ENCODE results near the gene CTSA. TPM values are rescaled to one million over a fixed set of nuclear protein-coding genes. Genes with fewer than 3 reads are reported as not detected.

The CTSA gene
- total and polyA plus RNA-seq, 2 experiments from 2014 or later, result 39.9 to 63.9 TPM

- TF ChIP-seq, protein P1, sequence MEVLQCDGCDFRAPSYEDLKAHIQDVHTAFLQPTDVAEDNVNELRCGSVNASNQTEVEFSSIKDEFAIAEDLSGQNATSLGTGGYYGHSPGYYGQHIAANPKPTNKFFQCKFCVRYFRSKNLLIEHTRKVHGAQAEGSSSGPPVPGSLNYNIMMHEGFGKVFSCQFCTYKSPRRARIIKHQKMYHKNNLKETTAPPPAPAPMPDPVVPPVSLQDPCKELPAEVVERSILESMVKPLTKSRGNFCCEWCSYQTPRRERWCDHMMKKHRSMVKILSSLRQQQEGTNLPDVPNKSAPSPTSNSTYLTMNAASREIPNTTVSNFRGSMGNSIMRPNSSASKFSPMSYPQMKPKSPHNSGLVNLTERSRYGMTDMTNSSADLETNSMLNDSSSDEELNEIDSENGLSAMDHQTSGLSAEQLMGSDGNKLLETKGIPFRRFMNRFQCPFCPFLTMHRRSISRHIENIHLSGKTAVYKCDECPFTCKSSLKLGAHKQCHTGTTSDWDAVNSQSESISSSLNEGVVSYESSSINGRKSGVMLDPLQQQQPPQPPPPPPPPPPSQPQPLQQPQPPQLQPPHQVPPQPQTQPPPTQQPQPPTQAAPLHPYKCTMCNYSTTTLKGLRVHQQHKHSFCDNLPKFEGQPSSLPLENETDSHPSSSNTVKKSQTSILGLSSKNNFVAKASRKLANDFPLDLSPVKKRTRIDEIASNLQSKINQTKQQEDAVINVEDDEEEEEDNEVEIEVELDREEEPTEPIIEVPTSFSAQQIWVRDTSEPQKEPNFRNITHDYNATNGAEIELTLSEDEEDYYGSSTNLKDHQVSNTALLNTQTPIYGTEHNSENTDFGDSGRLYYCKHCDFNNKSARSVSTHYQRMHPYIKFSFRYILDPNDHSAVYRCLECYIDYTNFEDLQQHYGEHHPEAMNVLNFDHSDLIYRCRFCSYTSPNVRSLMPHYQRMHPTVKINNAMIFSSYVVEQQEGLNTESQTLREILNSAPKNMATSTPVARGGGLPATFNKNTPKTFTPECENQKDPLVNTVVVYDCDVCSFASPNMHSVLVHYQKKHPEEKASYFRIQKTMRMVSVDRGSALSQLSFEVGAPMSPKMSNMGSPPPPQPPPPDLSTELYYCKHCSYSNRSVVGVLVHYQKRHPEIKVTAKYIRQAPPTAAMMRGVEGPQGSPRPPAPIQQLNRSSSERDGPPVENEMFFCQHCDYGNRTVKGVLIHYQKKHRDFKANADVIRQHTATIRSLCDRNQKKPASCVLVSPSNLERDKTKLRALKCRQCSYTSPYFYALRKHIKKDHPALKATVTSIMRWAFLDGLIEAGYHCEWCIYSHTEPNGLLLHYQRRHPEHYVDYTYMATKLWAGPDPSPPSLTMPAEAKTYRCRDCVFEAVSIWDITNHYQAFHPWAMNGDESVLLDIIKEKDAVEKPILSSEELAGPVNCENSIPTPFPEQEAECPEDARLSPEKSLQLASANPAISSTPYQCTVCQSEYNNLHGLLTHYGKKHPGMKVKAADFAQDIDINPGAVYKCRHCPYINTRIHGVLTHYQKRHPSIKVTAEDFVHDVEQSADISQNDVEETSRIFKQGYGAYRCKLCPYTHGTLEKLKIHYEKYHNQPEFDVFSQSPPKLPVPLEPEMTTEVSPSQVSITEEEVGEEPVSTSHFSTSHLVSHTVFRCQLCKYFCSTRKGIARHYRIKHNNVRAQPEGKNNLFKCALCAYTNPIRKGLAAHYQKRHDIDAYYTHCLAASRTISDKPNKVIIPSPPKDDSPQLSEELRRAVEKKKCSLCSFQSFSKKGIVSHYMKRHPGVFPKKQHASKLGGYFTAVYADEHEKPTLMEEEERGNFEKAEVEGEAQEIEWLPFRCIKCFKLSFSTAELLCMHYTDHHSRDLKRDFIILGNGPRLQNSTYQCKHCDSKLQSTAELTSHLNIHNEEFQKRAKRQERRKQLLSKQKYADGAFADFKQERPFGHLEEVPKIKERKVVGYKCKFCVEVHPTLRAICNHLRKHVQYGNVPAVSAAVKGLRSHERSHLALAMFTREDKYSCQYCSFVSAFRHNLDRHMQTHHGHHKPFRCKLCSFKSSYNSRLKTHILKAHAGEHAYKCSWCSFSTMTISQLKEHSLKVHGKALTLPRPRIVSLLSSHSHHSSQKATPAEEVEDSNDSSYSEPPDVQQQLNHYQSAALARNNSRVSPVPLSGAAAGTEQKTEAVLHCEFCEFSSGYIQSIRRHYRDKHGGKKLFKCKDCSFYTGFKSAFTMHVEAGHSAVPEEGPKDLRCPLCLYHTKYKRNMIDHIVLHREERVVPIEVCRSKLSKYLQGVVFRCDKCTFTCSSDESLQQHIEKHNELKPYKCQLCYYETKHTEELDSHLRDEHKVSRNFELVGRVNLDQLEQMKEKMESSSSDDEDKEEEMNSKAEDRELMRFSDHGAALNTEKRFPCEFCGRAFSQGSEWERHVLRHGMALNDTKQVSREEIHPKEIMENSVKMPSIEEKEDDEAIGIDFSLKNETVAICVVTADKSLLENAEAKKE (CRISPR knock-in tag; IDR thresholded peaks at IDR 0.05), result no peak
- TF ChIP-seq POLR2AphosphoS5 (IDR thresholded peaks at IDR 0.05; ENCODE audit: low read depth) (no peak), ZNF114 (CRISPR knock-in tag; IDR thresholded peaks at IDR 0.05) (no peak)
- TF ChIP-seq, protein P2, sequence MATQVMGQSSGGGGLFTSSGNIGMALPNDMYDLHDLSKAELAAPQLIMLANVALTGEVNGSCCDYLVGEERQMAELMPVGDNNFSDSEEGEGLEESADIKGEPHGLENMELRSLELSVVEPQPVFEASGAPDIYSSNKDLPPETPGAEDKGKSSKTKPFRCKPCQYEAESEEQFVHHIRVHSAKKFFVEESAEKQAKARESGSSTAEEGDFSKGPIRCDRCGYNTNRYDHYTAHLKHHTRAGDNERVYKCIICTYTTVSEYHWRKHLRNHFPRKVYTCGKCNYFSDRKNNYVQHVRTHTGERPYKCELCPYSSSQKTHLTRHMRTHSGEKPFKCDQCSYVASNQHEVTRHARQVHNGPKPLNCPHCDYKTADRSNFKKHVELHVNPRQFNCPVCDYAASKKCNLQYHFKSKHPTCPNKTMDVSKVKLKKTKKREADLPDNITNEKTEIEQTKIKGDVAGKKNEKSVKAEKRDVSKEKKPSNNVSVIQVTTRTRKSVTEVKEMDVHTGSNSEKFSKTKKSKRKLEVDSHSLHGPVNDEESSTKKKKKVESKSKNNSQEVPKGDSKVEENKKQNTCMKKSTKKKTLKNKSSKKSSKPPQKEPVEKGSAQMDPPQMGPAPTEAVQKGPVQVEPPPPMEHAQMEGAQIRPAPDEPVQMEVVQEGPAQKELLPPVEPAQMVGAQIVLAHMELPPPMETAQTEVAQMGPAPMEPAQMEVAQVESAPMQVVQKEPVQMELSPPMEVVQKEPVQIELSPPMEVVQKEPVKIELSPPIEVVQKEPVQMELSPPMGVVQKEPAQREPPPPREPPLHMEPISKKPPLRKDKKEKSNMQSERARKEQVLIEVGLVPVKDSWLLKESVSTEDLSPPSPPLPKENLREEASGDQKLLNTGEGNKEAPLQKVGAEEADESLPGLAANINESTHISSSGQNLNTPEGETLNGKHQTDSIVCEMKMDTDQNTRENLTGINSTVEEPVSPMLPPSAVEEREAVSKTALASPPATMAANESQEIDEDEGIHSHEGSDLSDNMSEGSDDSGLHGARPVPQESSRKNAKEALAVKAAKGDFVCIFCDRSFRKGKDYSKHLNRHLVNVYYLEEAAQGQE (IDR thresholded peaks at IDR 0.05; ENCODE audit: unreplicated experiment), result no peak
Observed at GRCh38 chr20:45852326-45852725, 38.8 kb upstream of the CTSA start (continued).

DNA sequence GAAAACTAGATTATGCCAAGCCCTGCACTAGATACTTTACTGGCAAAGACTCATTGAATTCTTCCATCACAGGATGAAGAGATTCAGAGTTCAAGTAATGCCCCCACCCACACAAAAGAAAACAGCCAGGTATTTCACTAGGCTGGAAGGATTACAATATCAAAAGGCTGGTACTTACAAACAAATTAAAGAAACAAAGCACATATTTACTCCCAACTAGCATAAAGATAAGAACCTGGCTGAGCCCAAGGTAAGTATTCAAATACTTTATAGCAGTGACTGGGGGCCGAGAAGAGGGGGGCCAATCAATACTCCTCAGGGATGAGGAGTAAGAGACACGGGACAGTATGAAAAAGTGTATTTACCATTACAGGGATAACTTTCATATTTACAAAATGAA, 37.7 kb upstream of the CTSA start:
- Histone ChIP-seq H3F3A (replicated peaks; ENCODE audit: low read depth) (no peaks in the 10 kb centered on the region), H3K4me3 (0 out of 2 replicates have a peak overlapping the region, but pooled peaks have one; percentile 4), H2AFZ (no peak overlapping the region), H3K79me2 (replicated peaks; ENCODE audit: insufficient read depth) (peaks cover 37% of the 10 kb centered on the region), H3K27ac (ENCODE audit: low read depth) (peak overlapping the region; percentile 75), H3K4me2 (peak overlapping the region; percentile 17), H3K36me3 (ENCODE audit: insufficient read depth) (peaks cover 4% of the 10 kb centered on the region; the same call in 1 of the 2 replicates), H3K4me1 (ENCODE audit: insufficient read depth) (peaks cover 39% of the 10 kb centered on the region), H3K27me3 (ENCODE audit: insufficient read depth) (no peaks in the 10 kb centered on the region), H4K20me1 (replicated peaks; ENCODE audit: insufficient read depth) (no peaks in the 10 kb centered on the region), H3K9me2 (ENCODE audit: insufficient read depth) (no peaks in the 10 kb centered on the region)
- H3K27me3 Mint-ChIP-seq (ENCODE audit: insufficient read depth, low read depth, poor library complexity), result peaks cover 14% of the 10 kb centered on the region
- DNase-seq (ENCODE audit: low spot score) (peak; percentile 87), ATAC-seq (peak; percentile 7)
- H3K4me1 Mint-ChIP-seq, result peaks cover 48% of the 10 kb centered on the region
- no peaks in the 10 kb centered on the region for H3K9me3 Mint-ChIP-seq
- TF ChIP-seq POLR2AphosphoS5 (IDR thresholded peaks at IDR 0.05; ENCODE audit: low read depth) (peak; percentile 26; the same call in 1 of the 2 replicates), CREB1 (CRISPR knock-in tag; IDR thresholded peaks at IDR 0.05; ENCODE audit: low read depth) (peak; percentile 53; the same call in 1 of the 2 replicates), NANOG (IDR thresholded peaks at IDR 0.05; ENCODE audit: borderline replicate concordance) (peak; percentile 96), EZH2phosphoT487 (IDR thresholded peaks at IDR 0.05; ENCODE audit: unreplicated experiment) (no peak), ZNF331 (CRISPR knock-in tag; IDR thresholded peaks at IDR 0.05; ENCODE audit: low read depth) (no peak)
- H3K36me3 Mint-ChIP-seq (ENCODE audit: low read depth), result peaks cover 32% of the 10 kb centered on the region
- peak overlapping the region; percentile 58 for H3K4me3 Mint-ChIP-seq
- peak overlapping the region; percentile 94 for H3K27ac Mint-ChIP-seq

Measured in GM23338 (cell line).